ENCODE results near the gene MAN1C1. TPM values are rescaled to one million over a fixed set of nuclear protein-coding genes. Genes with fewer than 3 reads are reported as not detected.

MAN1C1 gene
- total and polyA plus RNA-seq, 4 donors, result 4.6 to 14.7 (median 13.1) TPM

- peaks cover 0 to 24% (median 4%) of the 10 kb centered on the region in 5 donors for H3K4me1 ChIP-seq (ENCODE audit: control insufficient read depth in 5 of 5, insufficient read depth in 5 of 5, low read length in 5 of 5)
- 87 to 89% methylated on average over 6 of the region's 6 CpGs for WGBS, 2 donors
- no peaks in the 10 kb centered on the region for H3K9me3 ChIP-seq (ENCODE audit: control insufficient read depth in 4 of 4, insufficient read depth in 3 of 4, low read length in 3 of 4)
- H3K4me3 ChIP-seq, result no peak overlapping the region
- no peak overlapping the region for H3K9ac ChIP-seq (ENCODE audit: insufficient read depth in 1 of 2, low read length in 2 of 2)
- no peaks in the 10 kb centered on the region for H3K27me3 ChIP-seq (ENCODE audit: control insufficient read depth in 3 of 3, insufficient read depth in 3 of 3, low read length in 2 of 3)
- no peak for TF ChIP-seq CTCF (IDR thresholded peaks at IDR 0.05; ENCODE audit: control extremely low read depth, extremely low read depth)
- DNase-seq (no peak), ATAC-seq (ENCODE audit: insufficient read depth, low FRiP score) (no peak)
- peaks cover 0 to 7% (median 0%) of the 10 kb centered on the region in 4 donors for H3K36me3 ChIP-seq (ENCODE audit: control insufficient read depth in 4 of 4, insufficient read depth in 4 of 4, low read length in 4 of 4)
- H3K27ac ChIP-seq (ENCODE audit: low read depth in 1 of 2, low read length in 1 of 2), result no peak overlapping the region
Measured at GRCh38 chr1:25571522-25571970, 45.0 kb upstream of the MAN1C1 start.

- H3K4me3 ChIP-seq, result no peak overlapping the region
- H3K4me1 ChIP-seq (ENCODE audit: control insufficient read depth in 5 of 5, insufficient read depth in 5 of 5, low read length in 5 of 5), result peaks cover 0 to 21% (median 4%) of the 10 kb centered on the region in 5 donors
- no peak for ATAC-seq (ENCODE audit: insufficient read depth, low FRiP score)
- WGBS, 2 donors, result 78 to 88% methylated on average over 5 of the region's 5 CpGs
- DNase-seq, result no peak
- no peaks in the 10 kb centered on the region for H3K27me3 ChIP-seq (ENCODE audit: control insufficient read depth in 3 of 3, insufficient read depth in 3 of 3, low read length in 2 of 3)
- H3K9ac ChIP-seq (ENCODE audit: insufficient read depth in 1 of 2, low read length in 2 of 2), result no peak overlapping the region
- no peak overlapping the region for H3K27ac ChIP-seq (ENCODE audit: low read depth in 1 of 2, low read length in 1 of 2)
- H3K36me3 ChIP-seq (ENCODE audit: control insufficient read depth in 4 of 4, insufficient read depth in 4 of 4, low read length in 4 of 4), result peaks cover 0 to 1% (median 0%) of the 10 kb centered on the region in 4 donors
- no peaks in the 10 kb centered on the region for H3K9me3 ChIP-seq (ENCODE audit: control insufficient read depth in 4 of 4, insufficient read depth in 3 of 4, low read length in 3 of 4)
- TF ChIP-seq CTCF (IDR thresholded peaks at IDR 0.05; ENCODE audit: control extremely low read depth, extremely low read depth), result no peak
Measured at GRCh38 chr1:25572107-25572506, 44.5 kb upstream of the MAN1C1 start.

GRCh38 chr1:25572708-25573590 lies 43.6 kb upstream of the MAN1C1 start:
- Histone ChIP-seq H3K27ac (ENCODE audit: low read depth in 1 of 2, low read length in 1 of 2) (peak overlapping the region in 1 of 2 donors; percentile 60), H3K4me3 (no peak overlapping the region), H3K4me1 (ENCODE audit: control insufficient read depth in 5 of 5, insufficient read depth in 5 of 5, low read length in 5 of 5) (peaks cover 0 to 21% (median 5%) of the 10 kb centered on the region in 5 donors), H3K27me3 (ENCODE audit: control insufficient read depth in 3 of 3, insufficient read depth in 3 of 3, low read length in 2 of 3) (no peaks in the 10 kb centered on the region), H3K9me3 (ENCODE audit: control insufficient read depth in 4 of 4, insufficient read depth in 3 of 4, low read length in 3 of 4) (no peaks in the 10 kb centered on the region), H3K36me3 (ENCODE audit: control insufficient read depth in 4 of 4, insufficient read depth in 4 of 4, low read length in 4 of 4) (peaks cover 0 to 1% (median 0%) of the 10 kb centered on the region in 4 donors), H3K9ac (ENCODE audit: insufficient read depth in 1 of 2, low read length in 2 of 2) (no peak overlapping the region)
- no peak for TF ChIP-seq CTCF (IDR thresholded peaks at IDR 0.05; ENCODE audit: control extremely low read depth, extremely low read depth)
- DNase-seq (peak in 2 of 3 donors; percentile 44 to 46), ATAC-seq (ENCODE audit: insufficient read depth, low FRiP score) (peak; percentile 39)
- WGBS, 2 donors, result 41 to 46% methylated on average over 18 of the region's 18 CpGs
